Breast epithelium (tissue), 4 donors: ENCODE results near the gene PARD3B. TPM values are rescaled to one million over a fixed set of nuclear protein-coding genes. Genes with fewer than 3 reads are reported as not detected.

Experiments used
- DNase-seq, 2 donors: peaks; one replicate each; pipeline ENCODE4 v3.0.0-alpha.2; 2019; ENCODE audit warnings: low spot score in 2 of 2
- H3K27ac ChIP-seq, 2 donors: fragments of 200-600 bp; sonication (generic) in 1 of 2; one replicate each; pipeline ENCODE4 v1.5.1; 2016 to 2019; ENCODE audit warnings: mild to moderate bottlenecking in 1 of 2
- H3K27me3 ChIP-seq, 2 donors: fragments of 200-600 bp; sonication (generic) in 1 of 2; one replicate each; pipeline versions ENCODE4 v1.5.1 to v1.6.0; 2017 to 2019; ENCODE audit warnings: control low read depth in 1 of 2, mild to moderate bottlenecking in 1 of 2
- H3K36me3 ChIP-seq: fragments of 200-600 bp; one replicate; pipeline ENCODE4 v1.5.1; 2019
- H3K4me1 ChIP-seq, 2 donors: fragments of 200-600 bp; sonication (generic); one replicate each; pipeline ENCODE4 v1.5.1; 2016 to 2019; ENCODE audit warnings: control low read depth in 1 of 2
- H3K4me3 ChIP-seq, 3 donors: fragments of 200-600 bp; sonication (generic); 1 replicate in 2 of 3; 2 replicates in 1 of 3; pipeline ENCODE4 v1.5.1; 2016 to 2019; ENCODE audit warnings: mild to moderate bottlenecking in 3 of 3, moderate library complexity in 2 of 3
- H3K9me3 ChIP-seq, 2 donors: fragments of 200-600 bp; sonication (generic) in 1 of 2; one replicate each; pipeline ENCODE4 v1.5.1; 2016 to 2019; ENCODE audit warnings: control low read depth in 1 of 2
- CTCF ChIP-seq, 3 donors: fragments of 450-650 bp; IDR thresholded peaks; one replicate each; pipeline ENCODE4 v1.5.1; 2016 to 2017; ENCODE audit warnings: antibody characterized with exemption in 3 of 3, mild to moderate bottlenecking in 3 of 3, moderate library complexity in 3 of 3
- POLR2A ChIP-seq: fragments of 450-650 bp; IDR thresholded peaks from one replicate; pipeline ENCODE4 v1.6.1; 2016; ENCODE audit warnings: antibody characterized with exemption, mild to moderate bottlenecking, moderate library complexity
- POLR2AphosphoS5 ChIP-seq, 3 donors: sonication (generic); formaldehyde crosslinking; IDR thresholded peaks; one replicate each; pipeline ENCODE4 v1.6.1; 2017; ENCODE audit warnings: antibody characterized with exemption in 3 of 3
- intact Hi-C: fragments of 100-400 bp; cut with DNase I; formaldehyde crosslinking; loops from one replicate; pipeline ENCODE4 v1.15.1; 2023; ENCODE audit warnings: low total_unique reads
- total RNA-seq, 3 donors: library from RNA; depleted of rRNA; stranded (reverse); fragments of >200 nt; gene quantifications; one replicate each; pipeline ENCODE4 v1.1.0, GENCODE V29; 2016

The PARD3B gene
- total RNA-seq, 3 donors from 2014 or later: 24.6 to 66.2 (median 25.9) TPM

GRCh38 chr2:205014201-205014600, 468.9 kb downstream of the PARD3B start:
- Histone ChIP-seq H3K36me3 (no peaks in the 10 kb centered on the region), H3K4me1 (no peaks in the 10 kb centered on the region), H3K4me3 (no peak overlapping the region), H3K9me3 (no peaks in the 10 kb centered on the region), H3K27me3 (no peaks in the 10 kb centered on the region), H3K27ac (no peak overlapping the region)
- intact Hi-C loops: loop anchor here (5.0 kb wide), 1 partner anchor 682 kb away; no protein-coding TSS in a partner anchor
- DNase-seq: no peak
- no peak for TF ChIP-seq POLR2AphosphoS5 (IDR thresholded peaks at IDR 0.05)
- no peak for TF ChIP-seq POLR2A
- TF ChIP-seq CTCF (IDR thresholded peaks at IDR 0.05): no peak

- Histone ChIP-seq H3K36me3 (no peaks in the 10 kb centered on the region), H3K4me3 (no peak overlapping the region), H3K4me1 (no peaks in the 10 kb centered on the region), H3K27me3 (no peaks in the 10 kb centered on the region), H3K9me3 (no peaks in the 10 kb centered on the region), H3K27ac (no peak overlapping the region)
- intact Hi-C loops: loop anchor here (5.0 kb wide), 1 partner anchor 170 kb away; no protein-coding TSS in a partner anchor
- DNase-seq: no peak
- TF ChIP-seq CTCF (IDR thresholded peaks at IDR 0.05) (no peak), POLR2AphosphoS5 (IDR thresholded peaks at IDR 0.05) (no peak), POLR2A (no peak)
These were observed 472.1 kb downstream of the PARD3B start for GRCh38 chr2:205017381-205017780.

- Histone ChIP-seq H3K27me3 (no peaks in the 10 kb centered on the region), H3K27ac (no peak overlapping the region), H3K9me3 (no peaks in the 10 kb centered on the region), H3K4me1 (no peaks in the 10 kb centered on the region), H3K4me3 (no peak overlapping the region), H3K36me3 (no peaks in the 10 kb centered on the region)
- DNase-seq: no peak
- intact Hi-C loops: loop anchor here (5.0 kb wide), 1 partner anchor 169 kb away; no protein-coding TSS in a partner anchor
- TF ChIP-seq POLR2AphosphoS5 (IDR thresholded peaks at IDR 0.05): no peak
- TF ChIP-seq POLR2A: no peak
- no peak for TF ChIP-seq CTCF (IDR thresholded peaks at IDR 0.05)
These were observed 472.6 kb downstream of the PARD3B start for GRCh38 chr2:205017912-205018311.

GRCh38 chr2:205020673-205021072, 475.4 kb downstream of the PARD3B start:
- TF ChIP-seq POLR2A: no peak
- Histone ChIP-seq H3K9me3 (no peaks in the 10 kb centered on the region), H3K4me3 (no peak overlapping the region), H3K4me1 (no peaks in the 10 kb centered on the region), H3K27ac (no peak overlapping the region), H3K27me3 (no peaks in the 10 kb centered on the region), H3K36me3 (no peaks in the 10 kb centered on the region)
- DNase-seq: no peak
- intact Hi-C loops: no loop called here

GRCh38 chr2:205022841-205023240, 477.6 kb downstream of the PARD3B start:
- no peak overlapping the region for H3K4me3 ChIP-seq
- H3K27me3 ChIP-seq: no peaks in the 10 kb centered on the region
- intact Hi-C loops: no loop called here
- DNase-seq: no peak
- no peaks in the 10 kb centered on the region for H3K36me3 ChIP-seq
- no peaks in the 10 kb centered on the region for H3K4me1 ChIP-seq
- no peak for TF ChIP-seq CTCF (IDR thresholded peaks at IDR 0.05)
- TF ChIP-seq POLR2A: no peak
- H3K27ac ChIP-seq: no peak overlapping the region
- H3K9me3 ChIP-seq: no peaks in the 10 kb centered on the region
